ENCODE measurements around the gene ACOT7.

The ACOT7 gene

DNA sequence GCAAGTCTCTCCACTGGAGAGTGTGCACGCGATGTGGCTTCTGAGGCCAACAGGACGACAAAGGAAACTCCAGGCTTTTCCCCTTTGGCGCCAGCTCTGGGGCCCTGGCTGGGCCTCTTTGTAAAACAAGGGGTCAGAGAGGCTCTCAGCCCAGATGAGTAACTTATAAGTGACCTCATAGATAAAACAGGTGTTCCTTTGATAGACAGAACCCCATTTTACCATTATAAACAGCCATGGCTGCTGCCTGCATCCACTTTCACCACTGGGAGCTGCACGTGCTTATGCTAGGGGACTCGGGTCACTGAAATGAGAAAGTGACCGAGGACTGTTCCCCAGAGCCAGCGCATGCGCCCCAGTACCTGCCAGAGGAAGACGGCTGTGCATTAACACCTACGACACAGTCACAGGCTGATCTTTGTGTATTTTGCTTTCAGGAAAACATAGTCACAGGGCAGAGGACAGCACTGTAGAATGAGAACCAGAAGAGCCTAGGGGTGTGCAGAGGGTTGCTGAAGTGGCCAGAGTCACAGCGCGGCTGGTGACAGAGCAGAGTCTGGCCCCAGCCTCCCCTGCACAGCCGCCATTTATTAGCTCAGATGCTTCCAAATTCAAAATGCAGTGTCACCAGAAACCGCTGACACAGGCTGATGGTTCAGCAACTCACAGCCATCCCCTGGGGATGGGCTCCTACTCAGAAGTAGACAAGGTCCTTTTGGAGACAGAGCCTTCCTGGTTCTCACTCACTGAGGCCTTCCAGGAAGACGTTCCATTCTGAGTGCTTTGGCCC is 175.0 kb downstream of the ACOT7 start:
- TF ChIP-seq, protein P1, sequence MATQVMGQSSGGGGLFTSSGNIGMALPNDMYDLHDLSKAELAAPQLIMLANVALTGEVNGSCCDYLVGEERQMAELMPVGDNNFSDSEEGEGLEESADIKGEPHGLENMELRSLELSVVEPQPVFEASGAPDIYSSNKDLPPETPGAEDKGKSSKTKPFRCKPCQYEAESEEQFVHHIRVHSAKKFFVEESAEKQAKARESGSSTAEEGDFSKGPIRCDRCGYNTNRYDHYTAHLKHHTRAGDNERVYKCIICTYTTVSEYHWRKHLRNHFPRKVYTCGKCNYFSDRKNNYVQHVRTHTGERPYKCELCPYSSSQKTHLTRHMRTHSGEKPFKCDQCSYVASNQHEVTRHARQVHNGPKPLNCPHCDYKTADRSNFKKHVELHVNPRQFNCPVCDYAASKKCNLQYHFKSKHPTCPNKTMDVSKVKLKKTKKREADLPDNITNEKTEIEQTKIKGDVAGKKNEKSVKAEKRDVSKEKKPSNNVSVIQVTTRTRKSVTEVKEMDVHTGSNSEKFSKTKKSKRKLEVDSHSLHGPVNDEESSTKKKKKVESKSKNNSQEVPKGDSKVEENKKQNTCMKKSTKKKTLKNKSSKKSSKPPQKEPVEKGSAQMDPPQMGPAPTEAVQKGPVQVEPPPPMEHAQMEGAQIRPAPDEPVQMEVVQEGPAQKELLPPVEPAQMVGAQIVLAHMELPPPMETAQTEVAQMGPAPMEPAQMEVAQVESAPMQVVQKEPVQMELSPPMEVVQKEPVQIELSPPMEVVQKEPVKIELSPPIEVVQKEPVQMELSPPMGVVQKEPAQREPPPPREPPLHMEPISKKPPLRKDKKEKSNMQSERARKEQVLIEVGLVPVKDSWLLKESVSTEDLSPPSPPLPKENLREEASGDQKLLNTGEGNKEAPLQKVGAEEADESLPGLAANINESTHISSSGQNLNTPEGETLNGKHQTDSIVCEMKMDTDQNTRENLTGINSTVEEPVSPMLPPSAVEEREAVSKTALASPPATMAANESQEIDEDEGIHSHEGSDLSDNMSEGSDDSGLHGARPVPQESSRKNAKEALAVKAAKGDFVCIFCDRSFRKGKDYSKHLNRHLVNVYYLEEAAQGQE (IDR thresholded peaks at IDR 0.05; ENCODE audit: low read depth) = no peak
- TF ChIP-seq RAD21 (IDR thresholded peaks at IDR 0.05; ENCODE audit: low read depth) (no peak), TAF1 (IDR thresholded peaks at IDR 0.05; ENCODE audit: low read depth) (no peak), NFIC (IDR thresholded peaks at IDR 0.05) (no peak), TEAD4 (IDR thresholded peaks at IDR 0.05) (no peak), CREB1 (IDR thresholded peaks at IDR 0.05; ENCODE audit: low read depth) (no peak), EP300 (IDR thresholded peaks at IDR 0.05; ENCODE audit: borderline replicate concordance) (no peak), ZBTB7A (IDR thresholded peaks at IDR 0.05; ENCODE audit: low read depth) (no peak), USF1 (IDR thresholded peaks at IDR 0.05) (no peak), YY1 (IDR thresholded peaks at IDR 0.05; ENCODE audit: low read depth) (no peak), CEBPB (IDR thresholded peaks at IDR 0.05) (no peak), FOXM1 (IDR thresholded peaks at IDR 0.05; ENCODE audit: borderline replicate concordance, low read depth) (no peak), EGR1 (IDR thresholded peaks at IDR 0.05) (no peak), TCF12 (IDR thresholded peaks at IDR 0.05; ENCODE audit: low read depth) (no peak)
- TF ChIP-seq, protein P2, sequence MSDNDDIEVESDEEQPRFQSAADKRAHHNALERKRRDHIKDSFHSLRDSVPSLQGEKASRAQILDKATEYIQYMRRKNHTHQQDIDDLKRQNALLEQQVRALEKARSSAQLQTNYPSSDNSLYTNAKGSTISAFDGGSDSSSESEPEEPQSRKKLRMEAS (IDR thresholded peaks at IDR 0.05) = no peak
